MCF 10A (cell line): ENCODE measurements around the gene SLC25A43. TPM values are rescaled to one million over a fixed set of nuclear protein-coding genes. Genes with fewer than 3 reads are reported as not detected.
"Not testable (repeated sequence)": the region's sequence is repeated elsewhere in the genome, so short reads cannot be mapped to it uniquely, and the experiment has no call there.

Source experiments
- BruUV-seq: library from RNA; stranded (reverse); fragments of 400-500 nt; replicated peaks from 2 replicates; lab custom pipeline; 2021; lab: Mats Ljungman, UMichigan
- CTCF ChIA-PET: fragments of 300-600 bp; sonication (Branson Sonifier 250); formaldehyde crosslinking; extraction: SDS; loops from one replicate; lab custom pipeline; 2021; ENCODE audit warnings: antibody characterized with exemption, inconsistent platforms; lab: Yijun Ruan, JAX
- POLR2A ChIA-PET: fragments of 300-600, 350-650 bp; sonication (Branson Sonifier 250); formaldehyde crosslinking; extraction: SDS; loops from one replicate; lab custom pipeline; 2020; ENCODE audit warnings: antibody characterized with exemption, inconsistent platforms; lab: Yijun Ruan, JAX
- DNase-seq: peaks from one replicate; pipeline ENCODE4 v3.0.0-alpha.2; 2018; ENCODE audit not compliant: unreplicated experiment
- H3K27ac Mint-ChIP-seq: one replicate; pipeline ENCODE4 v1.8.0; 2022; ENCODE audit warnings: mild to moderate bottlenecking, low read depth, mixed read lengths; ENCODE audit not compliant: unreplicated experiment
- H3K27me3 Mint-ChIP-seq: one replicate; pipeline ENCODE4 v1.8.0; 2022; ENCODE audit warnings: mixed read lengths; ENCODE audit not compliant: insufficient read depth, unreplicated experiment
- H3K36me3 Mint-ChIP-seq: one replicate; pipeline ENCODE4 v1.8.0; 2022; ENCODE audit warnings: mild to moderate bottlenecking, moderate library complexity, mixed read lengths; ENCODE audit not compliant: insufficient read depth, unreplicated experiment
- H3K4me1 Mint-ChIP-seq: one replicate; pipeline ENCODE4 v1.8.0; 2022; ENCODE audit warnings: mixed read lengths; ENCODE audit not compliant: insufficient read depth, unreplicated experiment
- H3K4me3 Mint-ChIP-seq: one replicate; pipeline ENCODE4 v1.8.0; 2022; ENCODE audit warnings: mild to moderate bottlenecking, moderate library complexity, mixed read lengths; ENCODE audit not compliant: unreplicated experiment
- H3K9me3 Mint-ChIP-seq: one replicate; pipeline ENCODE4 v1.8.0; 2022; ENCODE audit warnings: mixed read lengths; ENCODE audit not compliant: unreplicated experiment
- intact Hi-C: fragments of 100-400 bp; cut with micrococcal nuclease; formaldehyde crosslinking; loops from 2 replicates; pipeline ENCODE4 v1.14.1; 2022
- total RNA-seq: library from RNA; stranded (reverse); gene quantifications from 2 replicates; pipeline ENCODE4 v1.2.3, GENCODE V29; 2022
- TF ChIP-seq, protein P1 (sequence below): fragments of 200-600 bp; IDR thresholded peaks from one replicate; pipeline ENCODE4 v1.8.0; 2022; ENCODE audit warnings: antibody characterized with exemption, mild to moderate bottlenecking; ENCODE audit not compliant: unreplicated experiment

SLC25A43 gene
- total RNA-seq, 1 experiment from 2014 or later = 16.0 TPM

DNA sequence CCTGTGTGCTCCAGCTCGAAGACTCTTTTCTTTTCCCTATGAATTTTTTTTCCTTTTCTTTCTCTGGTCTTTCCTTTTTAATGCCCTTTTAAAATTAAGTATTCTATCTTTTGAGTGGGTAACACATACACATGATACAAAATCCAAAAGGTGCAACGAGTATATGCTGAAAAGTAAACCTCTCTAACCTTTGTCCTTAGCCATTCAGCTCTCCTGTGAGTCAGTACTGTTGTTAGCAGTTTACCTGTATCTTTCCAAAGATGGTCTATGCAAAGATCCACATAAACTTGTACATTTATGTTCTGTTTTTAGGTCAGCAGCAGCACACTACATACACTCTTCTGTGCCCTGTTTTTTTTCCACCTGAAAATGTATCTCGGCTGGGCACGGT lies 28.7 kb downstream of the SLC25A43 start:
- Mint-ChIP-seq H3K4me1 (peaks cover 14% of the 10 kb centered on the region), H3K4me3 (no peak overlapping the region), H3K9me3 (no peaks in the 10 kb centered on the region), H3K27ac (peak overlapping the region; percentile 0), H3K27me3 (peaks cover 4% of the 10 kb centered on the region), H3K36me3 (peaks cover 14% of the 10 kb centered on the region)
- intact Hi-C loops = no loop called here
- POLR2A ChIA-PET = no interaction called here
- CTCF ChIA-PET = interaction anchor here (2.4 kb wide), 1 partner anchor 9 kb away, joined by 8 read pairs; no protein-coding TSS in a partner anchor
- BruUV-seq = no TSS peak
- TF ChIP-seq, protein P1, sequence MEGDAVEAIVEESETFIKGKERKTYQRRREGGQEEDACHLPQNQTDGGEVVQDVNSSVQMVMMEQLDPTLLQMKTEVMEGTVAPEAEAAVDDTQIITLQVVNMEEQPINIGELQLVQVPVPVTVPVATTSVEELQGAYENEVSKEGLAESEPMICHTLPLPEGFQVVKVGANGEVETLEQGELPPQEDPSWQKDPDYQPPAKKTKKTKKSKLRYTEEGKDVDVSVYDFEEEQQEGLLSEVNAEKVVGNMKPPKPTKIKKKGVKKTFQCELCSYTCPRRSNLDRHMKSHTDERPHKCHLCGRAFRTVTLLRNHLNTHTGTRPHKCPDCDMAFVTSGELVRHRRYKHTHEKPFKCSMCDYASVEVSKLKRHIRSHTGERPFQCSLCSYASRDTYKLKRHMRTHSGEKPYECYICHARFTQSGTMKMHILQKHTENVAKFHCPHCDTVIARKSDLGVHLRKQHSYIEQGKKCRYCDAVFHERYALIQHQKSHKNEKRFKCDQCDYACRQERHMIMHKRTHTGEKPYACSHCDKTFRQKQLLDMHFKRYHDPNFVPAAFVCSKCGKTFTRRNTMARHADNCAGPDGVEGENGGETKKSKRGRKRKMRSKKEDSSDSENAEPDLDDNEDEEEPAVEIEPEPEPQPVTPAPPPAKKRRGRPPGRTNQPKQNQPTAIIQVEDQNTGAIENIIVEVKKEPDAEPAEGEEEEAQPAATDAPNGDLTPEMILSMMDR = no peak
- no peak for DNase-seq

DNA sequence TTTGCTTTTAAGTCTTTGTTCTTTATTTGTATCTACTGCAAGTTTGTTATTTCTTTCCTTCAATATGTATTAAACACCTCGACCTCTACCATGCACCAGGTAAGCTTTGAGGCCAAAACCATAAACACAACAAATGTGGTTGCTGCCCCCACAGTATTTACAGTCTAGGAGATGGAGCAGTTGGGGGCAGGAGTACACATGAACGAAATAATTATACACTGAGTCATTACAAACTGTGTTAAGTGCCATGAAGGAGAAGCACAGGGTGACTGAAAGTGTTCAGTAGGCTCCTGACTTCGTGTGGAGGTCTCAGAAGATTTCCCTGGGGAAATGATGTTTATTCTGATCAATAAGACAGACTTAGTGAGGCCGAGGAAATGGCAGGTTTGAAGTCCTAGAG lies 30.3 kb downstream of the SLC25A43 start:
- CTCF ChIA-PET = no interaction called here
- Mint-ChIP-seq H3K27me3 (no peaks in the 10 kb centered on the region), H3K4me1 (peaks cover 14% of the 10 kb centered on the region), H3K9me3 (peaks cover 11% of the 10 kb centered on the region), H3K4me3 (no peak overlapping the region), H3K27ac (no peak overlapping the region), H3K36me3 (peaks cover 10% of the 10 kb centered on the region)
- TF ChIP-seq, protein P1 = no peak
- no TSS peak for BruUV-seq
- POLR2A ChIA-PET = no interaction called here
- no peak for DNase-seq
- intact Hi-C loops = no loop called here

DNA sequence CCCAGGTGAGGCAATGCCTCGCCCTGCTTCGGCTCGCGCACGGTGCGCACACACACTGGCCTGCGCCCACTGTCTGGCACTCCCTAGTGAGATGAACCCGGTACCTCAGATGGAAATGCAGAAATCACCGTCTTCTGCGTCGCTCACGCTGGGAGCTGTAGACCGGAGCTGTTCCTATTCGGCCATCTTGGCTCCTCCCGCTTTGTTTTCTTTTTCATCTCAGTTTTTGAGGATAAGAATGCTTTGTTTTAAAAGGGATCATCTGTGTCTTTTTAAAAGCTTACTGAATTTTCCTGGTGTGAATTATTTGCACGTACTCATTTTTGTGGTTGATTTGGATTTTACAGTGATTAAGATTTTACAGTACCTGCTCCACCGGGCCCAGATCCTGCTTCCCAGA lies 42.2 kb downstream of the SLC25A43 start:
- H3K27ac Mint-ChIP-seq, DNase-seq, POLR2A ChIA-PET, H3K4me3 Mint-ChIP-seq, H3K9me3 Mint-ChIP-seq, H3K27me3 Mint-ChIP-seq, H3K36me3 Mint-ChIP-seq, BruUV-seq, intact Hi-C loops, H3K4me1 Mint-ChIP-seq, CTCF ChIA-PET: not testable (repeated sequence)

DNA sequence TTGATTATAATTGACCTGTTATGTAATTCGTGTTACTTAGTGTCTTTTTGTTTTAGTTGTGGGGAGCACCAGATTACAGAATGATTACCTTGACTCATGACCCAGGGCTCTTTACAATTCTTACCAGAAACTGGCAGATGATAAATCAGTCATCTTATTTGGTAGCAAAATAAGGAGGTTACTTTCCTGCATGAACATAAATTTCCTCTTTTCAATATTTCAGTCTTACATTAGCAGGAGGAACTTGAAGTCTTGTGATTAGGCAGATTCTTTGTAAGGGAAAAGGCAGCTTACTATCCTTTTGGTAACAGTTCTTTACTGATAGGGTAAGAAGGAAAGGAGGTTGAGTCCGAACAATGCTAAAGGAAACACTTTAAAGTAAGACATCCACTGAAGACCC lies 43.1 kb downstream of the SLC25A43 start:
- Mint-ChIP-seq H3K9me3 (no peaks in the 10 kb centered on the region), H3K36me3 (no peaks in the 10 kb centered on the region), H3K27ac (no peak overlapping the region), H3K27me3 (peaks cover under 1% of the 10 kb centered on the region), H3K4me1 (no peaks in the 10 kb centered on the region), H3K4me3 (no peak overlapping the region)
- no peak for DNase-seq
- ChIA-PET CTCF (no interaction called here), POLR2A (no interaction called here)
- no TSS peak for BruUV-seq
- TF ChIP-seq, protein P1 = no peak
- intact Hi-C loops = no loop called here

DNA sequence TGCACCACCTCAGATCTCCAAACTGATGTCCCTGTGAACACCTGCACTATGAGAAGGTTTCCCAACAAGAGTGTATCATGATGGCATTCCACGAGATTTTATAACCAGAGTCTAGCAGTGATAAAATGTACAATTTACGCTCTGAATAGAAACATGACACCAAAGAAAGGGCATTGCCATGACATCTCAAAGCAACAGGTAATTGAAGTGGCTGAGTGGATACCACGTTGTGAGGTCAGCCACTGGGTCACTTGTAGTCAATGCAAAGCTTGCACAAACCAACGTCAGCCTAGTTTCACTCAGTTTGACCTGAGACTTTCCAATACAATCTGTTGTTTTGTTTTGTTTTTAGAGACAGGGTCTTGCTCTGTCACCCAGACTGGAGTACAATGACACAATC lies 54.1 kb downstream of the SLC25A43 start:
- no TSS peak for BruUV-seq
- TF ChIP-seq, protein P1 = no peak
- no peak overlapping the region for H3K27ac Mint-ChIP-seq
- peaks cover 7% of the 10 kb centered on the region for H3K27me3 Mint-ChIP-seq
- intact Hi-C loops = no loop called here
- H3K9me3 Mint-ChIP-seq = peaks cover 10% of the 10 kb centered on the region
- CTCF ChIA-PET = no interaction called here
- POLR2A ChIA-PET = no interaction called here
- H3K4me1 Mint-ChIP-seq = no peaks in the 10 kb centered on the region
- H3K4me3 Mint-ChIP-seq = no peak overlapping the region
- peaks cover 23% of the 10 kb centered on the region for H3K36me3 Mint-ChIP-seq
- DNase-seq = no peak
